ENCODE data around the gene CKAP2.

DNA sequence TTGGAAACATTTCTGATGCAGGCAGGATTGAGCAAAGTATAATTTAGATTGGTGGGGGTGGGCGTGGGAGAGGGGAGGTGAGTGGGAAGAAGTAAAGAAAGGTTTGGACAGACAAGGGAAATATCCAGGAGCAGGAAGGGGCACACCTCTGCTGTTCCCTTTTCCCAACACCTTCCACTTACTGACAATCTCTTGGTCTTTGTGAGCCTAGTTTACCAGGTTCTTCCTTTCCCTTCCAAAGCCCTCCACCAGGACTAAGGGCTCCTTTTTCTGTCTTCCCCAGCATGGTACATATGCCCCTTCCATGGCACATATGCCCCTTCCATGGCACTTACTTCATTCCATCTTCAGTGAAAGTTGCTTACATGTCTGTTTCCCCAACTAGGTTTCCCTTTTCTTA, 43.1 kb upstream of the CKAP2 start:
- TF ChIP-seq EP300 (IDR thresholded peaks at IDR 0.05) (no peak), POLR2A (IDR thresholded peaks at IDR 0.05) (no peak)

Measured in ovary (tissue), 1 donor.